Subcutaneous abdominal adipose tissue (tissue), 5 donors: ENCODE measurements around the gene LGALS7.
"Not testable (repeated sequence)": the region's sequence is repeated elsewhere in the genome, so short reads cannot be mapped to it uniquely, and the experiment has no call there.

Experiments used
- H3K27ac ChIP-seq: one replicate; pipeline ENCODE4 v1.7.0; 2013; ENCODE audit warnings: low read depth, mild to moderate bottlenecking, inconsistent platforms, low read length, moderate library complexity
- H3K27me3 ChIP-seq, 5 donors: one replicate each; pipeline ENCODE4 v1.7.0; 2013; ENCODE audit warnings: low read length in 5 of 5, inconsistent platforms in 1 of 5; ENCODE audit not compliant: control insufficient read depth in 5 of 5, insufficient read depth in 4 of 5
- H3K36me3 ChIP-seq, 5 donors: one replicate each; pipeline ENCODE4 v1.7.0; 2013; ENCODE audit warnings: low read length in 5 of 5; ENCODE audit not compliant: control insufficient read depth in 5 of 5, insufficient read depth in 5 of 5
- H3K4me1 ChIP-seq, 5 donors: one replicate each; pipeline ENCODE4 v1.7.0; 2013; ENCODE audit warnings: low read length in 5 of 5, mild to moderate bottlenecking in 3 of 5, moderate library complexity in 1 of 5; ENCODE audit not compliant: control insufficient read depth in 5 of 5, insufficient read depth in 5 of 5
- H3K4me3 ChIP-seq, 5 donors: one replicate each; pipeline ENCODE4 v1.7.0; 2013; ENCODE audit warnings: low read length in 5 of 5, low read depth in 1 of 5
- H3K9ac ChIP-seq, 5 donors: one replicate each; pipeline ENCODE4 v1.7.0; 2013; ENCODE audit warnings: low read length in 5 of 5, mild to moderate bottlenecking in 4 of 5, moderate library complexity in 3 of 5
- H3K9me3 ChIP-seq, 5 donors: one replicate each; pipeline ENCODE4 v1.7.0; 2013; ENCODE audit warnings: low read length in 5 of 5; ENCODE audit not compliant: control insufficient read depth in 5 of 5
- donor health status: healthy.
- donor health status: healthy.
- donor health status: healthy.
- donor health status: healthy.
- donor health status: healthy.

Gene LGALS7

GRCh38 chr19:38812009-38812840 lies 38.9 kb upstream of the LGALS7 start:
- no peaks in the 10 kb centered on the region for H3K4me1 ChIP-seq
- H3K4me3 ChIP-seq = no peak overlapping the region
- no peaks in the 10 kb centered on the region for H3K27me3 ChIP-seq
- H3K27ac ChIP-seq = no peak overlapping the region
- H3K9ac ChIP-seq = no peak overlapping the region
- H3K36me3 ChIP-seq = peaks cover 0 to 31% (median 28%) of the 10 kb centered on the region in 5 donors
- no peaks in the 10 kb centered on the region for H3K9me3 ChIP-seq

- no peaks in the 10 kb centered on the region for H3K27me3 ChIP-seq
- H3K9ac ChIP-seq = no peak overlapping the region
- peaks cover 0 to 6% (median 4%) of the 10 kb centered on the region in 5 donors for H3K4me1 ChIP-seq
- peaks cover 0 to 6% (median 4%) of the 10 kb centered on the region in 5 donors for H3K36me3 ChIP-seq
- H3K27ac ChIP-seq = no peak overlapping the region
- H3K4me3 ChIP-seq = no peak overlapping the region
- no peaks in the 10 kb centered on the region for H3K9me3 ChIP-seq
Observed at GRCh38 chr19:38809592-38810252, 36.4 kb upstream of the LGALS7 start.

DNA sequence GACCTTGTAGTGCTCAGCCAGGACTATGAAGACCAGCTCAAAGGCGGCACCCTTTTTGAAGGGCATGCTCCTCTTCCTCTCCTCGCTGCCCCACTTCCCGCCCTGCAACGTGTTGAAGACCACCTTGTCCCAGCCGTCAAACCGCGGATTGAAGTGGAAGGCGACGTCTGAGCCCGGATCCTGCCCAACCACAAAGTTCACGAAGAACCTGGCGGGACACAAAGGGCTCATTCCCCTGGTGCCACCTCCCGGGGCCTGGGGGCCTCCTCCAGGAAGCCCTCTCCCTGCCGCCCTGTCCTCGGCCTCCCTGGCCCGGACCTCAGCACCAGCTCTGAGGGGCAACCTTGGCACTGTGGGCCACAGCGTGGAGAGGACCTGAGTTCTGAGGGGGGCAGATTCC lies 35.4 kb upstream of the LGALS7 start:
- no peak overlapping the region for H3K27ac ChIP-seq
- no peaks in the 10 kb centered on the region for H3K27me3 ChIP-seq
- H3K4me1 ChIP-seq = peaks cover 0 to 6% (median 4%) of the 10 kb centered on the region in 5 donors
- no peaks in the 10 kb centered on the region for H3K9me3 ChIP-seq
- H3K36me3 ChIP-seq = peaks cover 0 to 8% (median 4%) of the 10 kb centered on the region in 5 donors
- H3K4me3 ChIP-seq = no peak overlapping the region
- no peak overlapping the region for H3K9ac ChIP-seq

DNA sequence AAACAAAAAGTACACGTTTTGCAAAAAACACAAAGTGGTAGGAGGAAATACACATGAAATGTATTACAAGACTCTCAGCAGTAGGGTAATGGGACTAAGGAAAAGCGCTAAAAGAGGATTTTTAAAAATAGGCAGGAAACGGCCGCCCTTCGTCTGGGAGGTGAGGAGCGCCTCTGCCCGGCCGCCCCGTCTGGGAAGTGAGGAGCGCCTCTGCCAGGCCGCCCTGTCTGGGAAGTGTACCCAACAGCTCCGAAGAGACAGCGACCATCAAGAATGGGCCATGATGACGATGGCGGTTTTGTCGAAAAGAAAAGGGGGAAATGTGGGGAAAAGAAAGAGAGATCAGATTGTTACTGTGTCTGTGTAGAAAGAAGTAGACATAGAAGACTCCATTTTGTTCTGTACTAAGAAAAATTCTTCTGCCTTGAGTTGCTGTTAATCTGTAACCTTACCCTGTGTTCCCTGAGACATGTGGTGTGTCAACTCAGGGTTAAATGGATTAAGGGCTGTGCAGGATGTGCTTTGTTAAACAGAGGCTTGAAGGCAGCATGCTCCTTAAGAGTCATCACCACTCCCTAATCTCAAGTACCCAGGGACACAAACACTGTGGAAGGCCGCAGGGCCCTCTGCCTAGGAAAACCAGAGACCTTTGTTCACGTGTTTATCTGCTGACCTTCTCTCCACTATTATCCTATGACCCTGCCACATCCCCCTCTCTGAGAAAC lies 34.2 kb upstream of the LGALS7 start:
- H3K4me3 ChIP-seq, H3K27ac ChIP-seq, H3K36me3 ChIP-seq, H3K9ac ChIP-seq, H3K9me3 ChIP-seq, H3K27me3 ChIP-seq, H3K4me1 ChIP-seq: not testable (repeated sequence)

GRCh38 chr19:38806371-38806770 lies 33.1 kb upstream of the LGALS7 start:
- no peak overlapping the region for H3K4me3 ChIP-seq

GRCh38 chr19:38805180-38805579 lies 31.9 kb upstream of the LGALS7 start:
- Histone ChIP-seq H3K27me3 (no peaks in the 10 kb centered on the region), H3K9me3 (no peaks in the 10 kb centered on the region), H3K9ac (no peak overlapping the region), H3K36me3 (peaks cover 6 to 22% (median 9%) of the 10 kb centered on the region in 5 donors), H3K27ac (no peak overlapping the region), H3K4me1 (peaks cover 0 to 6% (median 4%) of the 10 kb centered on the region in 5 donors), H3K4me3 (no peak overlapping the region)

More at GRCh38 chr19:38806371-38806770, 33.1 kb upstream of the LGALS7 start:
- H3K4me1 ChIP-seq = peaks cover 0 to 6% (median 4%) of the 10 kb centered on the region in 5 donors
- peaks cover under 1 to 16% (median 6%) of the 10 kb centered on the region in 5 donors for H3K36me3 ChIP-seq
- H3K27me3 ChIP-seq = no peaks in the 10 kb centered on the region
- H3K27ac ChIP-seq = no peak overlapping the region
- H3K9ac ChIP-seq = no peak overlapping the region
- no peaks in the 10 kb centered on the region for H3K9me3 ChIP-seq

DNA sequence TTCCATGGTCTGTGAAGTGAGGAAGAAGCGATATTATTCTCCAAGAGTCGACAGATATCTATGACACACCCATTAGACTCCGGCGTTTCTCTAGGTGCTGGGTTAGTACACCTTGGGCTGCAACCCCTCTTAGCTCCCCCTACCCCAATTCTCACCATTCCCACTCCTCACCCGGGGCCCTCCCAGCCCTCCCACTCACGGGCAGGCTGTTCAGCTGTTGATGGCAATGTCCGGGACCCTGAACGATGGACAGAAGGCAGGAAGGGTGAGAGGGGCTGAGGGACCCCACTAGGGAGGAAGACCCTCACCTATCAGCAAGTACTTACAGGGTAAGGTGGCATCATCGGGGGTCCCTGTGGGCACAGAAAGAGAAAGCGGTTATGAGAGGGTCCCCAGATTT lies 30.2 kb upstream of the LGALS7 start:
- H3K27ac ChIP-seq = no peak overlapping the region
- peaks cover 0 to 6% (median 4%) of the 10 kb centered on the region in 5 donors for H3K4me1 ChIP-seq
- no peaks in the 10 kb centered on the region for H3K9me3 ChIP-seq
- H3K27me3 ChIP-seq = no peaks in the 10 kb centered on the region
- H3K4me3 ChIP-seq = no peak overlapping the region
- H3K9ac ChIP-seq = no peak overlapping the region
- peaks cover 6 to 22% (median 9%) of the 10 kb centered on the region in 5 donors for H3K36me3 ChIP-seq

DNA sequence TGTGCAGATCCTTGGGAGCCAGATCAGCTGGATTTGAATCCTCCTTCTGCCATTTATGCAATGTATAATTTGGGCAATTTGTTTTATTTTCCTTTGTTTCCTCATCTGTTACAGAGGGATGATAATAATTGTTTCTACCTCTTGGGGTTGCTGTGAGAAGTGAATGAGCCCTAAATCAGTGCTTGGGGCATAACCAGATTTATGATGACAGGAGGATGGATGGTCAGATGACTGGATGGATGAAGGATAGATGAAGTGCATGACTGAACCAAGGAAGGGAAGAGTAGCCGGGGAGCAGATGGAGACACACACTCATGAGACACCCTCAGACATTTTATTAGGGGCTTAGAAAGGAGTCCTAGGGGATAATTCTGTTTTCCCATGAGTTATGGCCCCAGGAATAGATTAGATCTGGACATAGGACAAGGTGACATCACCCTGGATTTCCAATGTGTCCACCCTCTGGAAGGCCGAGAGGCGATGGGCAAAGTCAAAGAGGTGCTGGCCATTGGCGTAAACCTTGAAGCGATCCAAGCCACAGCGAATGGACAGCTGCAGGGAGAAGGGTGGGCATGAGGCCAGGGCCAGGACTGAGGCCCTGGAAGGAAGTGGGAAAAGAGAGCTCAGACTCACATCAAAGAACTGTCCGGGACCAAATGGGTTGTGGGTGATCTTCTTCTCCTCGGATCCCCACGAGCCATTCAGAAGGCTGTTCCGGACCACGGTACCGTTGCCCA lies 28.2 kb upstream of the LGALS7 start:
- Histone ChIP-seq H3K9me3 (no peaks in the 10 kb centered on the region), H3K4me3 (no peak overlapping the region), H3K27ac (no peak overlapping the region), H3K9ac (no peak overlapping the region), H3K4me1 (peaks cover 0 to 6% (median 4%) of the 10 kb centered on the region in 5 donors), H3K27me3 (no peaks in the 10 kb centered on the region), H3K36me3 (peaks cover 6 to 22% (median 9%) of the 10 kb centered on the region in 5 donors)

GRCh38 chr19:38800577-38801347 lies 27.4 kb upstream of the LGALS7 start:
- no peak overlapping the region for H3K4me3 ChIP-seq
- H3K9me3 ChIP-seq = no peaks in the 10 kb centered on the region
- no peak overlapping the region for H3K27ac ChIP-seq
- H3K9ac ChIP-seq = no peak overlapping the region
- peaks cover 0 to 6% (median 4%) of the 10 kb centered on the region in 5 donors for H3K4me1 ChIP-seq
- no peaks in the 10 kb centered on the region for H3K27me3 ChIP-seq
- peaks cover 6 to 22% (median 9%) of the 10 kb centered on the region in 5 donors for H3K36me3 ChIP-seq
